ENCODE results near the gene FBXL22. TPM values are rescaled to one million over a fixed set of nuclear protein-coding genes. Genes with fewer than 3 reads are reported as not detected.

FBXL22 gene
- total RNA-seq, 6 experiments from 2014 or later = 0.20 to 0.57 (median 0.29) TPM

- H3K4me1 Mint-ChIP-seq (ENCODE audit: low read depth) = peaks cover 28% of the 10 kb centered on the region
- DNase-seq = no peak
- H3K36me3 Mint-ChIP-seq (ENCODE audit: low read depth) = peaks cover 31% of the 10 kb centered on the region
- H3K27me3 Mint-ChIP-seq (ENCODE audit: insufficient read depth) = no peaks in the 10 kb centered on the region; the same call in 1 of the 2 replicates
- H3K9me3 Mint-ChIP-seq = no peaks in the 10 kb centered on the region
- peak overlapping the region; percentile 87 for H3K27ac Mint-ChIP-seq
- no peak overlapping the region for H3K4me3 Mint-ChIP-seq
- no peak for TF ChIP-seq CTCF (IDR thresholded peaks at IDR 0.05)
Observed at GRCh38 chr15:63582179-63582578, 15.0 kb upstream of the FBXL22 start.

GRCh38 chr15:63582718-63583426, 14.3 kb upstream of the FBXL22 start:
- Mint-ChIP-seq H3K36me3 (ENCODE audit: low read depth) (peaks cover 31% of the 10 kb centered on the region), H3K27me3 (ENCODE audit: insufficient read depth) (no peaks in the 10 kb centered on the region; the same call in 1 of the 2 replicates), H3K27ac (peak overlapping the region; percentile 87)

GRCh38 chr15:63586790-63587189, 10.4 kb upstream of the FBXL22 start:
- Mint-ChIP-seq H3K4me3 (no peak overlapping the region), H3K27ac (no peak overlapping the region), H3K27me3 (ENCODE audit: insufficient read depth) (no peaks in the 10 kb centered on the region), H3K36me3 (ENCODE audit: low read depth) (peaks cover 53% of the 10 kb centered on the region), H3K4me1 (ENCODE audit: low read depth) (peaks cover 37% of the 10 kb centered on the region), H3K9me3 (no peaks in the 10 kb centered on the region)
- no peak for TF ChIP-seq CTCF (IDR thresholded peaks at IDR 0.05)
- DNase-seq = no peak

More at GRCh38 chr15:63582718-63583426, 14.3 kb upstream of the FBXL22 start:
- H3K9me3 Mint-ChIP-seq = no peaks in the 10 kb centered on the region
- peaks cover 35% of the 10 kb centered on the region for H3K4me1 Mint-ChIP-seq (ENCODE audit: low read depth)
- H3K4me3 Mint-ChIP-seq = no peak overlapping the region
- TF ChIP-seq CTCF (IDR thresholded peaks at IDR 0.05) = no peak
- DNase-seq = peak; percentile 93

- H3K36me3 Mint-ChIP-seq (ENCODE audit: low read depth) = peaks cover 53% of the 10 kb centered on the region
- H3K4me3 Mint-ChIP-seq = no peak overlapping the region
- H3K4me1 Mint-ChIP-seq (ENCODE audit: low read depth) = peaks cover 33% of the 10 kb centered on the region
- no peaks in the 10 kb centered on the region for H3K9me3 Mint-ChIP-seq
- H3K27ac Mint-ChIP-seq = no peak overlapping the region
- TF ChIP-seq CTCF (IDR thresholded peaks at IDR 0.05) = no peak
- peak; percentile 33 for DNase-seq
- H3K27me3 Mint-ChIP-seq (ENCODE audit: insufficient read depth) = no peaks in the 10 kb centered on the region
Observed at GRCh38 chr15:63587527-63587926, 9.7 kb upstream of the FBXL22 start.

GRCh38 chr15:63588826-63589225, 8.4 kb upstream of the FBXL22 start:
- Mint-ChIP-seq H3K36me3 (ENCODE audit: low read depth) (peaks cover 60% of the 10 kb centered on the region), H3K27me3 (ENCODE audit: insufficient read depth) (no peaks in the 10 kb centered on the region), H3K27ac (no peak overlapping the region), H3K4me1 (ENCODE audit: low read depth) (peaks cover 20% of the 10 kb centered on the region), H3K9me3 (no peaks in the 10 kb centered on the region), H3K4me3 (no peak overlapping the region)
- no peak for TF ChIP-seq CTCF (IDR thresholded peaks at IDR 0.05)
- no peak for DNase-seq

Data from HFFc6 (cell line).